Measurements from ENCODE around the gene CHST7. TPM values are rescaled to one million over a fixed set of nuclear protein-coding genes. Genes with fewer than 3 reads are reported as not detected.
A peak's percentile ranks its signal among the peaks of the same experiment; 100 is the strongest.

Gene CHST7
- total and polyA plus RNA-seq, 2 donors = 2.6 to 3.1 TPM

DNA sequence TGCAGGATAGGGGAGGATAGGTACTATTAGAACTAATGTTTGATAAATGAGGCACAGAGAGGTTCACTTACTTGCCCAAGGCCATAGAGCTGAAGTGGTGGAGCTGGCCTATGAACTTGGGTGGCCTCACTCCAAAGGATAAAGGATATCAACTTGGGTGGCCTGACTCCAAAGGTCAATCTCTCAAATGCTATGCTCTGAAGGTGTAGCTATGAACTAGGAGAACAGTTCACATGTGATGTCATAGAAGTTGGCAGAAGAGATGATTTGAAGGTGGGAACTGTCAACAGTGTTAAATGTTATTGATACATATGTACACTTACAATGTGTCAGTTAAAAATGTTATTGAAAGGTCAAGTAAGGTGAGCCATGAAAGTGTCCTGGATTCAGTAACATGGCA lies 6.2 kb upstream of the CHST7 start:
- DNase-seq (ENCODE audit: low read depth in 6 of 9, low spot score in 9 of 9) = no peak
- Histone ChIP-seq H3K36me3 (ENCODE audit: control insufficient read depth in 2 of 2, insufficient read depth in 2 of 2, low read length in 1 of 2) (no peaks in the 10 kb centered on the region), H3K27ac (ENCODE audit: low read depth in 1 of 2, low read length in 1 of 2) (no peak overlapping the region), H3K27me3 (ENCODE audit: control insufficient read depth in 2 of 2, insufficient read depth in 1 of 2, low read length in 1 of 2) (no peaks in the 10 kb centered on the region), H3K4me3 (ENCODE audit: low read length in 2 of 2) (no peak overlapping the region), H3K4me1 (ENCODE audit: control insufficient read depth in 2 of 2, insufficient read depth in 2 of 2, low read length in 2 of 2) (peaks cover 0 to 4% of the 10 kb centered on the region in 2 donors), H3K9me3 (ENCODE audit: control insufficient read depth in 2 of 2, insufficient read depth in 1 of 2, low read length in 1 of 2) (no peaks in the 10 kb centered on the region)

DNA sequence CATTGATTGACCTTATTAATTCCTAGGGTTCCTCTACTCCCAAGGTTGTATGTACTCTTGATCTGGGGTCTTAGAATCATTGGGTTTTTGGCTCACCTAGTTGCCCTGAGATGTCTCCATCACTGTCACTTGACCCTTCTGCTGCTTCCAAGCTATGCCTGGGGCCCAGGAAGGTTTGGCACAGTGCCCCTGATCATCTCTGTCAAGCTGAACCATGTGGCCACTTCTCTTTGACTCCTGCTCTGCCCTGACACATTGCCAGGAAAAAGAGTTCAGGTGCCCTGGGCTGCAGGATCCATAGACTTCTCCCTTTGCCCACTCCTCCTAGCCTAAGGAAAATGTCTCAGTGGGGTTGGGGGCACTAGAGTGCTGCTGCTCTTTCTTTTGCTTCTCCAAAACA lies 3.9 kb upstream of the CHST7 start:
- peaks cover 0 to 17% of the 10 kb centered on the region in 2 donors for H3K4me1 ChIP-seq (ENCODE audit: control insufficient read depth in 2 of 2, insufficient read depth in 2 of 2, low read length in 2 of 2)
- no peaks in the 10 kb centered on the region for H3K36me3 ChIP-seq (ENCODE audit: control insufficient read depth in 2 of 2, insufficient read depth in 2 of 2, low read length in 1 of 2)
- H3K27me3 ChIP-seq (ENCODE audit: control insufficient read depth in 2 of 2, insufficient read depth in 1 of 2, low read length in 1 of 2) = peaks cover 0 to 6% of the 10 kb centered on the region in 2 donors
- no peak for DNase-seq (ENCODE audit: low read depth in 6 of 9, low spot score in 9 of 9)
- no peak overlapping the region for H3K4me3 ChIP-seq (ENCODE audit: low read length in 2 of 2)
- no peak overlapping the region for H3K27ac ChIP-seq (ENCODE audit: low read depth in 1 of 2, low read length in 1 of 2)
- no peaks in the 10 kb centered on the region for H3K9me3 ChIP-seq (ENCODE audit: control insufficient read depth in 2 of 2, insufficient read depth in 1 of 2, low read length in 1 of 2)

DNA sequence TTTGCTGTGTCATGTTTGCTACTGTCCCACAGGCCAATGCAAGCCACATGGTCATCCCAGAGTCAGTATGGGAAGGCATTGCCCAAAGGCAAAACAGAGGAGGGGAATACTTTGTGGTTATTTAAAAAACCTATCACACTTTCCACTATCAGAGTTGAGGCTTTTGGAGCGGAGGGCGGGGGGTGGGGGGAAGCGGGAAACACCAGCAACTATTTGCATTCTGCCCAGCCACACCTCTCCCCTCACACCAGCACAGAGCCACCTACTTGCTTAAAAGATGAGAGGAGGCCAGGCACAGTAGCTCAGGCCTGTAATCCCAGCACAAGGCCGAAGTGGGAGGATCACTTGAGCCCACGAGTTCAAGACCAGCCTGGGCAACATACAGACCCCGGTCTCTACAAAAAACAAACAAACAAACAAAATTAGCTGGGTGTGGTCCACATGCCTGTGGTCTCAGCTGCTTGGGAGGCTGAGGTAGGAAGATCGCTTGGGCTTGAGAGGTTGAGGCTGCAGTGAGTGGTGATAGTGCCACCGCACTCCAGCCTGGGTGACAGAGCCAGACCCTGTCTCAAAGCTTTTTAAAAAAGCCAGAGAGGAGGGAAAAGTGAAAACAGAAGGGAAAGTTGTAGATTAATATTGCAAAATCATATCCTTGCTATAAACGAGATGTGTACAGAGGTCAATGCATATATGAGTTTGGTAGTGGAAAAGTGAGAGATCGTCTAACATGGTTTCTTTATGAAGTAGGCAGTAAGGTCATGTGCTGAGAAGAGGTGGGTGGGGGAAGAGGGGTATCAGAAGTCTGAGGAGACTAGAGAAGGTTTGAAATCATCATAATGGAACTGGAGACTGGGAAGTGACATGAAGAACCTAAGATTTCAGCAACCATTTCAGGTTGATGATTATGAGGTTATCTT lies 1.9 kb upstream of the CHST7 start:
- no peak overlapping the region for H3K27ac ChIP-seq (ENCODE audit: low read depth in 1 of 2, low read length in 1 of 2)
- 95% methylated on average over 10 of the region's 10 CpGs for WGBS
- no peak overlapping the region for H3K4me3 ChIP-seq (ENCODE audit: low read length in 2 of 2)
- peaks cover 5 to 31% of the 10 kb centered on the region in 2 donors for H3K4me1 ChIP-seq (ENCODE audit: control insufficient read depth in 2 of 2, insufficient read depth in 2 of 2, low read length in 2 of 2)
- peaks cover 0 to 10% of the 10 kb centered on the region in 2 donors for H3K27me3 ChIP-seq (ENCODE audit: control insufficient read depth in 2 of 2, insufficient read depth in 1 of 2, low read length in 1 of 2)
- DNase-seq (ENCODE audit: low read depth in 6 of 9, low spot score in 9 of 9) = no peak
- no peaks in the 10 kb centered on the region for H3K9me3 ChIP-seq (ENCODE audit: control insufficient read depth in 2 of 2, insufficient read depth in 1 of 2, low read length in 1 of 2)
- H3K36me3 ChIP-seq (ENCODE audit: control insufficient read depth in 2 of 2, insufficient read depth in 2 of 2, low read length in 1 of 2) = no peaks in the 10 kb centered on the region

DNA sequence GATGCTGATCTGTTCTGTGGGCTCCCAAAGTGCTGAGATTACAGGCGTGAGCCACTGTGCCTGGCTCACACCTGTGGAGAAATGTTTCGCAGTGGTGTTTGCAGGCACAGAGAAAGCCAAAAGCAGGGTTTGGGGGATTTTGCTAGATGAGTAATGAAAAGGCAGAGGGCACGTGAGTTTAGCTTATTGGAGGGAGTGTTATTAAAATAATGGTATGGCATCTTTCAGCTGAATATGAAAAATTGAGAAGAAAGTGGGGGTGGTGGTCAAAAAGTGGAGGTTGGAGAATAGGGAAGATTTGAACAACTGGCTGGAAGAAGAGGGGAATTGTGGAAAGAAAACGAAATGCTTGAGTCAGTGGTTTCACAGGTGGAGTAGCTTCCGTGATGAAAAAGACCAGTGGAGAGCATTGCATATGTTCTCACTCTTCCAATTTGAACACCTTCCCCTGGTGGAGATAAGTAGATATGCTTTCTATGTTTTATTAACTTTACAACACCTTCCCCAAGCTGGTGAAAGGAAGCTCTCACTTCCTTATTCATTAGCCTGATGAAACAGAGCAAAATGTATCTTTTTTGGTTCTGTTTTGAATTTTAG lies 1.1 kb upstream of the CHST7 start:
- peaks cover 0 to 10% of the 10 kb centered on the region in 2 donors for H3K27me3 ChIP-seq (ENCODE audit: control insufficient read depth in 2 of 2, insufficient read depth in 1 of 2, low read length in 1 of 2)
- peak in 1 of 9 donors; percentile 16 for DNase-seq (ENCODE audit: low read depth in 6 of 9, low spot score in 9 of 9)
- H3K4me1 ChIP-seq (ENCODE audit: control insufficient read depth in 2 of 2, insufficient read depth in 2 of 2, low read length in 2 of 2) = peaks cover 5 to 31% of the 10 kb centered on the region in 2 donors
- H3K27ac ChIP-seq (ENCODE audit: low read depth in 1 of 2, low read length in 1 of 2) = no peak overlapping the region
- 34% methylated on average over 5 of the region's 5 CpGs for WGBS
- no peak overlapping the region for H3K4me3 ChIP-seq (ENCODE audit: low read length in 2 of 2)
- H3K9me3 ChIP-seq (ENCODE audit: control insufficient read depth in 2 of 2, insufficient read depth in 1 of 2, low read length in 1 of 2) = no peaks in the 10 kb centered on the region
- H3K36me3 ChIP-seq (ENCODE audit: control insufficient read depth in 2 of 2, insufficient read depth in 2 of 2, low read length in 1 of 2) = no peaks in the 10 kb centered on the region

DNA sequence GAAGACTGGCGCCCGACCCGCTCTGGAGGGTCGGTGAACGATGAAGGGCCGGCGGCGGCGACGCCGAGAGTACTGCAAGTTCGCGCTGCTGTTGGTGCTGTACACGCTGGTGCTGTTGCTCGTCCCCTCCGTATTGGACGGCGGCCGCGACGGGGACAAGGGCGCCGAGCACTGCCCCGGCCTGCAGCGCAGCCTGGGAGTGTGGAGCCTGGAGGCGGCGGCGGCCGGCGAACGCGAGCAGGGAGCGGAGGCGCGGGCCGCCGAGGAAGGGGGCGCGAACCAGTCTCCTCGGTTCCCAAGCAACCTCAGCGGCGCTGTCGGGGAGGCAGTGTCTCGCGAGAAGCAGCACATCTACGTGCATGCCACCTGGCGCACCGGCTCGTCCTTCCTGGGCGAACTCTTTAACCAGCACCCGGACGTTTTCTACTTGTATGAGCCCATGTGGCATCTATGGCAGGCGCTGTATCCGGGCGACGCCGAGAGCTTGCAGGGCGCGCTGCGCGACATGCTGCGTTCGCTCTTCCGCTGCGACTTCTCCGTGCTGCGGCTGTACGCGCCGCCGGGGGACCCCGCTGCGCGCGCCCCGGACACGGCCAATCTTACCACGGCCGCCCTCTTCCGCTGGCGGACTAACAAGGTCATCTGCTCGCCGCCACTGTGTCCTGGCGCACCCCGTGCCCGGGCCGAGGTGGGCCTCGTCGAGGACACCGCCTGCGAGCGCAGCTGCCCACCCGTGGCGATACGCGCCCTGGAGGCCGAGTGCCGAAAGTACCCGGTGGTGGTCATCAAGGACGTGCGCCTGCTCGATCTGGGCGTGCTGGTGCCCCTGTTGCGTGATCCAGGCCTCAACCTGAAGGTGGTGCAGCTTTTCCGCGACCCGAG lies 568 bp downstream of the CHST7 start:
- Histone ChIP-seq H3K27ac (ENCODE audit: low read depth in 1 of 2, low read length in 1 of 2) (peak overlapping the region; percentile 32 to 60), H3K27me3 (ENCODE audit: control insufficient read depth in 2 of 2, insufficient read depth in 1 of 2, low read length in 1 of 2) (peaks cover 0 to 10% of the 10 kb centered on the region in 2 donors), H3K4me3 (ENCODE audit: low read length in 2 of 2) (peak overlapping the region; percentile 38 to 60), H3K4me1 (ENCODE audit: control insufficient read depth in 2 of 2, insufficient read depth in 2 of 2, low read length in 2 of 2) (peaks cover 5 to 31% of the 10 kb centered on the region in 2 donors), H3K9me3 (ENCODE audit: control insufficient read depth in 2 of 2, insufficient read depth in 1 of 2, low read length in 1 of 2) (no peaks in the 10 kb centered on the region), H3K36me3 (ENCODE audit: control insufficient read depth in 2 of 2, insufficient read depth in 2 of 2, low read length in 1 of 2) (no peaks in the 10 kb centered on the region)
- under 1% methylated on average over 105 of the region's 107 CpGs for WGBS
- peak in 6 of 9 donors; percentile 43 to 81 (median 60) for DNase-seq (ENCODE audit: low read depth in 6 of 9, low spot score in 9 of 9)

DNA sequence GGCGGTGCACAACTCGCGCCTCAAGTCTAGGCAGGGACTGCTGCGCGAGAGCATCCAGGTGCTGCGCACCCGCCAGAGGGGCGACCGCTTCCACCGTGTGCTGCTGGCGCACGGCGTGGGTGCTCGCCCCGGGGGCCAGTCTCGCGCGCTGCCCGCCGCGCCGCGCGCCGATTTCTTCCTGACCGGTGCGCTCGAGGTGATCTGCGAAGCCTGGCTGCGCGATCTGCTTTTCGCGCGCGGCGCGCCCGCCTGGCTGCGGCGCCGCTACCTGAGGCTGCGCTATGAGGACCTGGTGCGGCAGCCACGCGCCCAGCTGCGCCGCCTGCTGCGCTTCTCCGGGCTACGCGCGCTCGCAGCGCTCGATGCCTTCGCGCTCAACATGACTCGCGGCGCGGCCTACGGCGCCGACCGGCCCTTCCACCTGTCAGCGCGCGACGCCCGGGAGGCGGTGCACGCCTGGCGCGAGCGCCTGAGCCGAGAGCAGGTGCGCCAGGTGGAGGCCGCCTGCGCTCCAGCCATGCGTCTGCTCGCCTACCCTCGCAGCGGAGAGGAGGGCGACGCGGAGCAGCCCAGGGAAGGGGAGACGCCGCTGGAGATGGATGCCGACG lies 1.3 kb downstream of the CHST7 start:
- under 1% methylated on average over 87 of the region's 90 CpGs for WGBS
- H3K27ac ChIP-seq (ENCODE audit: low read depth in 1 of 2, low read length in 1 of 2) = peak overlapping the region in 1 of 2 donors; percentile 60
- no peaks in the 10 kb centered on the region for H3K36me3 ChIP-seq (ENCODE audit: control insufficient read depth in 2 of 2, insufficient read depth in 2 of 2, low read length in 1 of 2)
- H3K4me3 ChIP-seq (ENCODE audit: low read length in 2 of 2) = peak overlapping the region; percentile 38 to 60
- H3K9me3 ChIP-seq (ENCODE audit: control insufficient read depth in 2 of 2, insufficient read depth in 1 of 2, low read length in 1 of 2) = no peaks in the 10 kb centered on the region
- peaks cover 5 to 31% of the 10 kb centered on the region in 2 donors for H3K4me1 ChIP-seq (ENCODE audit: control insufficient read depth in 2 of 2, insufficient read depth in 2 of 2, low read length in 2 of 2)
- H3K27me3 ChIP-seq (ENCODE audit: control insufficient read depth in 2 of 2, insufficient read depth in 1 of 2, low read length in 1 of 2) = peaks cover 0 to 10% of the 10 kb centered on the region in 2 donors
- peak in 4 of 9 donors; percentile 37 to 71 (median 53) for DNase-seq (ENCODE audit: low read depth in 6 of 9, low spot score in 9 of 9)

DNA sequence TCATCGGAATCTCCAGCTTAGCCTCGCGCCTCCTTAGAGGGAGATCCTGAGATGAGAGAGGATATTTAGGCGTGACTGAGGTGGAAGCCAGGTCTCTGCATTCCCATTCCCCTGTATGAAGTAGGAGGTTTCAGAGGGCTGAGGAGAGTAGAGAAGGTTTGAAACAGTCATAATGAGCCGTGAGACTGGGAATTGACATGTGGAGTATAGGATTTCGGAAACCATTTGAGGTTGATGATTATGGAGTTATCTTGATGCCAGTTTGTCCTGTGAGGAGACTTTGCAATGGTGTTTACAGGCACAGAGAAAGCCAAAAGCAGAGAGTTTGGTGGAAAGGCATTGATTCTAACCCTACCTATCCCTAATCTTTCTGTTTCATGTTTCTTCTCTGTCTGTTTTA lies 2.0 kb downstream of the CHST7 start:
- DNase-seq (ENCODE audit: low read depth in 6 of 9, low spot score in 9 of 9) = no peak
- 40% methylated on average over 6 of the region's 6 CpGs for WGBS
- Histone ChIP-seq H3K36me3 (ENCODE audit: control insufficient read depth in 2 of 2, insufficient read depth in 2 of 2, low read length in 1 of 2) (no peaks in the 10 kb centered on the region), H3K4me3 (ENCODE audit: low read length in 2 of 2) (peak overlapping the region; percentile 30 to 60), H3K27ac (ENCODE audit: low read depth in 1 of 2, low read length in 1 of 2) (no peak overlapping the region), H3K9me3 (ENCODE audit: control insufficient read depth in 2 of 2, insufficient read depth in 1 of 2, low read length in 1 of 2) (no peaks in the 10 kb centered on the region), H3K27me3 (ENCODE audit: control insufficient read depth in 2 of 2, insufficient read depth in 1 of 2, low read length in 1 of 2) (peaks cover 0 to 10% of the 10 kb centered on the region in 2 donors), H3K4me1 (ENCODE audit: control insufficient read depth in 2 of 2, insufficient read depth in 2 of 2, low read length in 2 of 2) (peaks cover 5 to 31% of the 10 kb centered on the region in 2 donors)

DNA sequence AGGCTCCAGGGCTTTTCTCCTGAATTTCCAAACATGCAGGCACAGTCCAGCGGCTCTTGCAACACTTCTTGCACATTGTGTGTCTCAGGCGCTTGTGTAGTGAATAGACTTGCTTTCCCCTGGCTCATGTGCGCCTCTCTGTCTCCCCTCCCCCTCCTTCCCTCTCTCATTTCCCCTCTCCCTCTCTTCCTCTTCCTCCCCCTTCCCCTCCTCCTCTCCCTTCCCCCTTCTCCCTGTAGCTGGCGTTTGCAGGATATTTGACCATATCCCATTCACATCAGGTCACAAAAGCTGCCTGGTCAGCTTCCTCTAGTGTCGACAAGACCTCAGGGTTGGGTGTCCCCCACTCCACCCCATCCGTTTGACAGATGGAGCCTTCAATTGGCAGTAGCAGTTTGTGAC lies 2.4 kb downstream of the CHST7 start:
- Histone ChIP-seq H3K27me3 (ENCODE audit: control insufficient read depth in 2 of 2, insufficient read depth in 1 of 2, low read length in 1 of 2) (peaks cover 0 to 10% of the 10 kb centered on the region in 2 donors), H3K27ac (ENCODE audit: low read depth in 1 of 2, low read length in 1 of 2) (no peak overlapping the region), H3K9me3 (ENCODE audit: control insufficient read depth in 2 of 2, insufficient read depth in 1 of 2, low read length in 1 of 2) (no peaks in the 10 kb centered on the region), H3K4me1 (ENCODE audit: control insufficient read depth in 2 of 2, insufficient read depth in 2 of 2, low read length in 2 of 2) (peaks cover 5 to 31% of the 10 kb centered on the region in 2 donors), H3K4me3 (ENCODE audit: low read length in 2 of 2) (peak overlapping the region in 1 of 2 donors; percentile 5), H3K36me3 (ENCODE audit: control insufficient read depth in 2 of 2, insufficient read depth in 2 of 2, low read length in 1 of 2) (no peaks in the 10 kb centered on the region)
- WGBS = 22% methylated on average over 6 of the region's 6 CpGs
- DNase-seq (ENCODE audit: low read depth in 6 of 9, low spot score in 9 of 9) = peak in 1 of 9 donors; percentile 34
